Measurements from ENCODE around the gene SLC6A18.

DNA sequence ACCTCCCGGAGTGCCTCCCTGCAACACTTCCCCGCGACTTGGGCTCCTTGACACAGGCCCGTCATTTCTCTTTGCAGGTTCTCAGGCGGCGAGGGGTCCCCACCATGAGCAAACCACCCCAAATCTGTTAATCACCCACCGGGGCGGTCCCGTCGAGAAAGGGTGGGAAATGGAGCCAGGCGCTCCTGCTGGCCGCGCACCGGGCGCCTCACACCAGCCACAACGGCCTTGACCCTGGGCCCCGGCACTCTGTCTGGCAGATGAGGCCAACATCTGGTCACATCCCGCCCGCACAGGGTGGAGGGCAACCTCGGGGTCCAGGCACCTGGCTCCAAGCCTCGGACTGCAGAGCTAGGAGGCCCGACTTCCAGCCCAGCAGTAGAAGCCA lies 70.5 kb downstream of the SLC6A18 start:
- no peak for TF ChIP-seq ELF4 (IDR thresholded peaks at IDR 0.05)
- no peak for TF ChIP-seq SP1 (IDR thresholded peaks at IDR 0.05)
- TF ChIP-seq FOXM1 (IDR thresholded peaks at IDR 0.05; ENCODE audit: borderline replicate concordance) = no peak
- no peak for TF ChIP-seq SUZ12 (IDR thresholded peaks at IDR 0.05)
- no peak for TF ChIP-seq NFRKB (IDR thresholded peaks at IDR 0.05)
- TF ChIP-seq FOXK2 (IDR thresholded peaks at IDR 0.05) = no peak
- no peak for TF ChIP-seq ZNF384 (IDR thresholded peaks at IDR 0.05)
- TF ChIP-seq, protein P1, sequence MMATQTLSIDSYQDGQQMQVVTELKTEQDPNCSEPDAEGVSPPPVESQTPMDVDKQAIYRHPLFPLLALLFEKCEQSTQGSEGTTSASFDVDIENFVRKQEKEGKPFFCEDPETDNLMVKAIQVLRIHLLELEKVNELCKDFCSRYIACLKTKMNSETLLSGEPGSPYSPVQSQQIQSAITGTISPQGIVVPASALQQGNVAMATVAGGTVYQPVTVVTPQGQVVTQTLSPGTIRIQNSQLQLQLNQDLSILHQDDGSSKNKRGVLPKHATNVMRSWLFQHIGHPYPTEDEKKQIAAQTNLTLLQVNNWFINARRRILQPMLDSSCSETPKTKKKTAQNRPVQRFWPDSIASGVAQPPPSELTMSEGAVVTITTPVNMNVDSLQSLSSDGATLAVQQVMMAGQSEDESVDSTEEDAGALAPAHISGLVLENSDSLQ (IDR thresholded peaks at IDR 0.05) = no peak
- TF ChIP-seq FOXA1 (IDR thresholded peaks at IDR 0.05) = no peak
- no peak for TF ChIP-seq CTBP1 (IDR thresholded peaks at IDR 0.05; ENCODE audit: borderline replicate concordance)
- TF ChIP-seq ARNT (IDR thresholded peaks at IDR 0.05) = no peak
- TF ChIP-seq BHLHE40 (IDR thresholded peaks at IDR 0.05; ENCODE audit: borderline replicate concordance) = no peak
